IMR-90 (cell line): Measurements from ENCODE around the gene TENM4. TPM values are rescaled to one million over a fixed set of nuclear protein-coding genes. Genes with fewer than 3 reads are reported as not detected.

Experiments
- ATAC-seq: fragments of 200-7000 bp; cut with Tn5 transposase; 2 replicates; pipeline ENCODE4 v1.9.1; 2020; ENCODE audit warnings: low read depth, mild to moderate bottlenecking, moderate library complexity
- BruUV-seq: library from RNA; stranded (reverse); fragments of 400-500 nt; replicated peaks from 2 replicates; lab custom pipeline; 2021; lab: Mats Ljungman, UMichigan
- CTCF ChIA-PET: fragments of 300-600 bp; formaldehyde crosslinking; extraction: SDS; loops from one replicate; lab custom pipeline; 2021; ENCODE audit warnings: antibody characterized with exemption; lab: Yijun Ruan, JAX
- POLR2A ChIA-PET: fragments of 300-600 bp; sonication (Branson Sonifier 250); formaldehyde crosslinking; loops from one replicate; lab custom pipeline; 2022; ENCODE audit warnings: antibody characterized with exemption; ENCODE audit not compliant: unreplicated experiment; lab: Charles Lee
- DNase-seq: peaks from one replicate; pipeline ENCODE4 v3.0.0; 2013
- H2AFZ ChIP-seq: replicated peaks from 2 replicates; pipeline ENCODE3; 2013; ENCODE audit warnings: low read length, mild to moderate bottlenecking; ENCODE audit not compliant: poor library complexity
- H2AK5ac ChIP-seq: 2 replicates; pipeline ENCODE4 v1.6.1; 2013; ENCODE audit warnings: low read depth, low read length, inconsistent platforms
- H2AK9ac ChIP-seq: replicated peaks from 2 replicates; pipeline ENCODE3; 2013; ENCODE audit warnings: mild to moderate bottlenecking, low read depth, low read length, moderate library complexity; ENCODE audit not compliant: poor library complexity
- H2BK120ac ChIP-seq: 2 replicates; pipeline ENCODE4 v1.6.1; 2013; ENCODE audit warnings: low read depth, low read length, inconsistent platforms
- H2BK15ac ChIP-seq: 3 replicates; pipeline ENCODE4 v1.6.1; 2013; ENCODE audit warnings: low read depth, low read length, inconsistent platforms
- H2BK20ac ChIP-seq: 2 replicates; pipeline ENCODE4 v1.6.1; 2013; ENCODE audit warnings: low read depth, mild to moderate bottlenecking, inconsistent platforms, low read length, moderate library complexity
- H2BK5ac ChIP-seq: 2 replicates; pipeline ENCODE4 v1.6.1; 2013; ENCODE audit warnings: mild to moderate bottlenecking, low read depth, low read length, inconsistent platforms; ENCODE audit not compliant: poor library complexity, severe bottlenecking
- H3K14ac ChIP-seq: replicated peaks from 2 replicates; pipeline ENCODE4 v1.6.1; 2013; ENCODE audit warnings: low read depth, low read length, inconsistent platforms
- H3K18ac ChIP-seq: 2 replicates; pipeline ENCODE4 v1.6.1; 2013; ENCODE audit warnings: low read depth, low read length, control low read depth
- H3K23ac ChIP-seq: 2 replicates; pipeline ENCODE4 v1.6.1; 2013; ENCODE audit warnings: low read depth, low read length, inconsistent platforms
- H3K27ac ChIP-seq: 2 replicates; pipeline ENCODE4 v1.5.1; 2013; ENCODE audit warnings: mild to moderate bottlenecking, control low read depth, low read length; ENCODE audit not compliant: insufficient read depth
- H3K27me3 ChIP-seq: 2 replicates; pipeline ENCODE4 v1.6.1; 2013; ENCODE audit warnings: low read length; ENCODE audit not compliant: control insufficient read depth, insufficient read depth
- H3K36me3 ChIP-seq: 2 replicates; pipeline ENCODE4 v1.6.1; 2013; ENCODE audit warnings: low read length, mixed read lengths; ENCODE audit not compliant: control insufficient read depth, insufficient read depth
- H3K4ac ChIP-seq: 2 replicates; pipeline ENCODE4 v1.6.1; 2013; ENCODE audit warnings: low read depth, low read length, inconsistent platforms
- H3K4me1 ChIP-seq: 2 replicates; pipeline ENCODE4 v1.6.1; 2013; ENCODE audit warnings: low read length, mixed read lengths; ENCODE audit not compliant: control insufficient read depth, insufficient read depth
- H3K4me2 ChIP-seq: 2 replicates; pipeline ENCODE4 v1.6.1; 2013; ENCODE audit warnings: low read depth, mild to moderate bottlenecking, control low read depth, low read length, moderate library complexity
- H3K4me3 ChIP-seq: 2 replicates; pipeline ENCODE4 v1.5.1; 2013; ENCODE audit warnings: low read depth, mild to moderate bottlenecking, control low read depth, low read length, moderate library complexity; ENCODE audit not compliant: insufficient read depth
- H3K56ac ChIP-seq: 2 replicates; pipeline ENCODE4 v1.6.1; 2013; ENCODE audit warnings: low read length, inconsistent platforms; ENCODE audit not compliant: insufficient read depth; ENCODE audit errors: extremely low read depth
- H3K79me1 ChIP-seq, 2 experiments: 2 replicates each; pipeline ENCODE4 v1.6.1; 2013; ENCODE audit warnings: low read length in 2 of 2, inconsistent platforms in 1 of 2, low read depth in 1 of 2
- H3K9ac ChIP-seq: 2 replicates; pipeline ENCODE4 v1.6.1; 2013; ENCODE audit warnings: low read depth, low read length, control low read depth
- H3K9me1 ChIP-seq: 2 replicates; pipeline ENCODE4 v1.6.1; 2013; ENCODE audit warnings: low read length, inconsistent platforms; ENCODE audit not compliant: insufficient read depth
- H3K9me3 ChIP-seq: 2 replicates; pipeline ENCODE4 v1.6.1; 2013; ENCODE audit warnings: low read length; ENCODE audit not compliant: control insufficient read depth, insufficient read depth
- H4K20me1 ChIP-seq: 2 replicates; pipeline ENCODE4 v1.6.1; 2013; ENCODE audit warnings: low read length, inconsistent platforms; ENCODE audit not compliant: insufficient read depth
- H4K5ac ChIP-seq: 2 replicates; pipeline ENCODE4 v1.6.1; 2013; ENCODE audit warnings: mild to moderate bottlenecking, low read depth, low read length, control low read depth
- H4K8ac ChIP-seq, 2 experiments: 2 replicates each; pipeline ENCODE4 v1.6.1; 2013; ENCODE audit warnings: low read depth in 2 of 2, low read length in 2 of 2, control low read depth in 1 of 2, inconsistent platforms in 1 of 2
- H4K91ac ChIP-seq: 2 replicates; pipeline ENCODE4 v1.6.1; 2013; ENCODE audit warnings: low read depth, low read length, inconsistent platforms; ENCODE audit not compliant: insufficient read depth
- BHLHE40 ChIP-seq: fragments of 150-350 bp; IDR thresholded peaks from 2 replicates; pipeline ENCODE4 v1.6.1; 2016; ENCODE audit warnings: mild to moderate bottlenecking, low read depth, low read length
- CEBPB ChIP-seq: IDR thresholded peaks from 2 replicates; pipeline ENCODE4 v1.6.1; 2012; ENCODE audit warnings: low read depth, low read length, improper control_type of control experiment
- CHD1 ChIP-seq: IDR thresholded peaks from 2 replicates; pipeline ENCODE4 v1.6.1; 2012; ENCODE audit warnings: low read depth, low read length, improper control_type of control experiment
- CTCF ChIP-seq: conservative IDR thresholded peaks from 2 replicates; pipeline ENCODE4 v1.5.1; 2012; ENCODE audit warnings: mild to moderate bottlenecking, low read depth, low read length, improper control_type of control experiment
- ELK1 ChIP-seq: fragments of 150-350 bp; IDR thresholded peaks from 2 replicates; pipeline ENCODE4 v1.6.1; 2016; ENCODE audit warnings: low read depth, mild to moderate bottlenecking, low read length, moderate library complexity, borderline replicate concordance
- FOS ChIP-seq: fragments of 150-350 bp; IDR thresholded peaks from 2 replicates; pipeline ENCODE4 v1.6.1; 2016; ENCODE audit warnings: low read depth, low read length
- MAFK ChIP-seq: IDR thresholded peaks from 2 replicates; pipeline ENCODE4 v1.6.1; 2012; ENCODE audit warnings: low read depth, low read length, improper control_type of control experiment
- MAZ ChIP-seq: IDR thresholded peaks from 2 replicates; pipeline ENCODE4 v1.6.1; 2012; ENCODE audit warnings: low read depth, mild to moderate bottlenecking, low read length, improper control_type of control experiment, moderate library complexity, borderline replicate concordance
- MXI1 ChIP-seq: IDR thresholded peaks from 2 replicates; pipeline ENCODE4 v1.6.1; 2012; ENCODE audit warnings: low read depth, mild to moderate bottlenecking, low read length, moderate library complexity, borderline replicate concordance
- NFE2L2 ChIP-seq: fragments of 150-350 bp; IDR thresholded peaks from 2 replicates; pipeline ENCODE4 v1.6.1; 2016; ENCODE audit warnings: low read depth, mild to moderate bottlenecking, low read length
- POLR2A ChIP-seq: IDR thresholded peaks from 2 replicates; pipeline ENCODE4 v1.6.1; 2012; ENCODE audit warnings: mild to moderate bottlenecking, low read depth, low read length
- RAD21 ChIP-seq: IDR thresholded peaks from 2 replicates; pipeline ENCODE4 v1.6.1; 2012; ENCODE audit warnings: low read length, improper control_type of control experiment
- RCOR1 ChIP-seq: IDR thresholded peaks from 2 replicates; pipeline ENCODE4 v1.6.1; 2012; ENCODE audit warnings: mild to moderate bottlenecking, low read length, improper control_type of control experiment; ENCODE audit not compliant: insufficient replicate concordance
- RFX5 ChIP-seq: IDR thresholded peaks from 2 replicates; pipeline ENCODE4 v1.8.0; 2012; ENCODE audit warnings: low read depth, mild to moderate bottlenecking, low read length, moderate library complexity
- SMC3 ChIP-seq: fragments of 150-350 bp; IDR thresholded peaks from 2 replicates; pipeline ENCODE4 v1.6.1; 2016; ENCODE audit warnings: low read depth, mild to moderate bottlenecking, antibody characterized with exemption, low read length, moderate library complexity
- USF2 ChIP-seq: fragments of 150-350 bp; IDR thresholded peaks from 2 replicates; pipeline ENCODE4 v1.6.1; 2017; ENCODE audit warnings: mild to moderate bottlenecking, antibody characterized with exemption, low read length, low read depth
- WGBS, 2 experiments: methylation state at CpG; one replicate each; pipeline versions ENCODE4 v1.1.5 to v1.1.7; 2013; ENCODE audit warnings: missing lambda C conversion rate in 2 of 2; ENCODE audit not compliant: insufficient read length in 1 of 2; ENCODE audit errors: extremely low coverage in 2 of 2; 5-methylcytosine and 5-hydroxymethylcytosine counted together
- dilution Hi-C: fragments of 300-500 bp; cut with HindIII; formaldehyde crosslinking; loops from one replicate; pipeline ENCODE4 v1.14.3; 2018; ENCODE audit warnings: low sequenced_read_pairs; ENCODE audit not compliant: unreplicated experiment
- in situ Hi-C: fragments of 300-500 bp; cut with MboI; formaldehyde crosslinking; loops from 3 replicates; pipeline ENCODE4 v1.14.3; 2019; ENCODE audit warnings: low sequenced_read_pairs, inconsistent platforms, mixed read lengths
- intact Hi-C: fragments of 100-400 bp; cut with micrococcal nuclease; formaldehyde crosslinking; loops from 2 replicates; pipeline ENCODE4 v1.10.0; 2022
- polyA plus RNA-seq, 3 experiments: library from polyadenylated mRNA; depleted of rRNA; stranded (reverse); fragments of >200 nt; gene quantifications; 2 replicates each; pipeline ENCODE4 v1.2.3, GENCODE V29; 2012; ENCODE audit warnings: low replicate concordance in 1 of 3
- total RNA-seq: library from RNA; depleted of rRNA; stranded (reverse); fragments of >200 nt; gene quantifications from 2 replicates; pipeline ENCODE4 v1.2.3, GENCODE V29; 2012

The TENM4 gene
- total and polyA plus RNA-seq, 2 of the 4 experiments (the other 2 are of a cell fraction) = 7.4 to 9.0 TPM

GRCh38 chr11:78667461-78667860, 773.4 kb downstream of the TENM4 start:
- H2AFZ ChIP-seq = peak overlapping the region; percentile 39
- POLR2A ChIA-PET = no interaction called here
- no peak overlapping the region for H2BK15ac ChIP-seq
- no peak overlapping the region for H2BK20ac ChIP-seq
- no peaks in the 10 kb centered on the region for H4K20me1 ChIP-seq
- H3K4ac ChIP-seq = no peak overlapping the region
- H3K79me1 ChIP-seq = no peaks in the 10 kb centered on the region
- H2BK5ac ChIP-seq = no peak overlapping the region
- dilution Hi-C loops (no loop called here), in situ Hi-C loops (no loop called here), intact Hi-C loops (no loop called here)
- peaks cover 23% of the 10 kb centered on the region; the same call in 1 of the 2 replicates for H3K36me3 ChIP-seq
- H3K4me3 ChIP-seq = no peak overlapping the region
- H3K27me3 ChIP-seq = no peaks in the 10 kb centered on the region
- H4K5ac ChIP-seq = no peak overlapping the region
- H2AK9ac ChIP-seq = peak overlapping the region; percentile 31
- H3K9me3 ChIP-seq = no peaks in the 10 kb centered on the region
- CTCF ChIA-PET = interaction anchor here (0.6 kb wide), 1 partner anchor 142 kb away, joined by 3 read pairs; no protein-coding TSS in a partner anchor
- WGBS, 2 experiments = no CpG with 5 or more reads among the region's 2 CpGs
- H3K9me1 ChIP-seq = peaks cover 10% of the 10 kb centered on the region; the same call in 1 of the 2 replicates
- H3K18ac ChIP-seq = no peak overlapping the region; the same call in 1 of the 2 replicates
- BruUV-seq = no TSS peak
- no peak overlapping the region for H2AK5ac ChIP-seq
- no peak overlapping the region for H3K9ac ChIP-seq
- no peak overlapping the region for H3K4me2 ChIP-seq
- H4K8ac ChIP-seq = no peak overlapping the region
- H3K23ac ChIP-seq = no peak overlapping the region
- TF ChIP-seq MXI1 (no peak), CEBPB (no peak), POLR2A (no peak), USF2 (no peak), MAZ (no peak), NFE2L2 (no peak), MAFK (no peak), RAD21 (no peak), ELK1 (no peak), FOS (no peak), BHLHE40 (no peak), CTCF (no peak), RFX5 (no peak), CHD1 (no peak), RCOR1 (no peak), SMC3 (no peak)
- H3K14ac ChIP-seq = peak overlapping the region; percentile 24; the same call in 1 of the 2 replicates
- H3K27ac ChIP-seq = no peak overlapping the region
- no peak overlapping the region for H4K91ac ChIP-seq
- no peak overlapping the region for H3K56ac ChIP-seq
- H2BK120ac ChIP-seq = no peak overlapping the region
- DNase-seq (no peak), ATAC-seq (peak; percentile 50)
- peaks cover 11% of the 10 kb centered on the region for H3K4me1 ChIP-seq
